EL (cell line): Measurements from ENCODE around the gene STK32C.
"Not testable (repeated sequence)": the region's sequence is repeated elsewhere in the genome, so short reads cannot be mapped to it uniquely, and the experiment has no call there.

Experiments used
- DNase-seq: peaks from one replicate; pipeline ENCODE4 v3.0.0-alpha.2; 2016

STK32C gene

GRCh38 chr10:132316133-132316532, 8.4 kb upstream of the STK32C start:
- no peak for DNase-seq

- DNase-seq = not testable (repeated sequence)
Measured at GRCh38 chr10:132314881-132315280, 7.1 kb upstream of the STK32C start.

GRCh38 chr10:132314336-132314735, 6.6 kb upstream of the STK32C start:
- no peak for DNase-seq

GRCh38 chr10:132313865-132314264, 6.1 kb upstream of the STK32C start:
- DNase-seq = no peak

GRCh38 chr10:132313305-132313704, 5.6 kb upstream of the STK32C start:
- no peak for DNase-seq

GRCh38 chr10:132311338-132311939, 3.7 kb upstream of the STK32C start:
- no peak for DNase-seq

- no peak for DNase-seq
Measured at GRCh38 chr10:132310701-132311337, 3.1 kb upstream of the STK32C start.

- no peak for DNase-seq
Measured at GRCh38 chr10:132309879-132310591, 2.3 kb upstream of the STK32C start.

GRCh38 chr10:132309471-132309865, 1.7 kb upstream of the STK32C start:
- DNase-seq = no peak

GRCh38 chr10:132308587-132309470, 1.1 kb upstream of the STK32C start:
- DNase-seq = no peak

- no peak for DNase-seq
Measured at GRCh38 chr10:132306864-132307751, 642 bp downstream of the STK32C start.

- DNase-seq = no peak
Measured at GRCh38 chr10:132306343-132306685, 1.4 kb downstream of the STK32C start.

- DNase-seq = no peak
Measured at GRCh38 chr10:132305654-132306342, 2.0 kb downstream of the STK32C start.

- no peak for DNase-seq
Measured at GRCh38 chr10:132304756-132305509, 2.8 kb downstream of the STK32C start.

GRCh38 chr10:132303361-132304115, 4.2 kb downstream of the STK32C start:
- no peak for DNase-seq

GRCh38 chr10:132302421-132303310, 5.1 kb downstream of the STK32C start:
- no peak for DNase-seq

- DNase-seq = no peak
Measured at GRCh38 chr10:132301371-132302330, 6.1 kb downstream of the STK32C start.

GRCh38 chr10:132300582-132300981, 7.2 kb downstream of the STK32C start:
- no peak for DNase-seq
